ENCODE results near the gene CYP2F1.
"Not testable (repeated sequence)": the region's sequence is repeated elsewhere in the genome, so short reads cannot be mapped to it uniquely, and the experiment has no call there.

The CYP2F1 gene

GRCh38 chr19:41114132-41114531 is at the start of gene CYP2F1:
Gene CYP2F1, plus strand, starts transcription at chr19:41114432. Its CDS starts 1,757 bp downstream, at chr19:41116189.
- no peak for DNase-seq (ENCODE audit: low spot score)

- no peak for DNase-seq (ENCODE audit: low spot score)
Observed at GRCh38 chr19:41064974-41065569, 49.2 kb upstream of the CYP2F1 start.

- no peak for DNase-seq (ENCODE audit: low spot score)
Observed at GRCh38 chr19:41076286-41076685, 37.9 kb upstream of the CYP2F1 start.

- no peak for DNase-seq (ENCODE audit: low spot score)
Observed at GRCh38 chr19:41083516-41083915, 30.7 kb upstream of the CYP2F1 start.

GRCh38 chr19:41085748-41086415 is 28.4 kb upstream of the CYP2F1 start:
- DNase-seq (ENCODE audit: low spot score): no peak

- DNase-seq (ENCODE audit: low spot score): no peak
Observed at GRCh38 chr19:41088151-41088550, 26.1 kb upstream of the CYP2F1 start, which contains the start of gene CYP2A13. Gene CYP2A13, plus strand, starts transcription at chr19:41088451. Its CDS starts 21 bp downstream, at chr19:41088472.

GRCh38 chr19:41089959-41090358 is 24.3 kb upstream of the CYP2F1 start:
- DNase-seq (ENCODE audit: low spot score): no peak

GRCh38 chr19:41095703-41096102 is 18.5 kb upstream of the CYP2F1 start:
- no peak for DNase-seq (ENCODE audit: low spot score)

- no peak for DNase-seq (ENCODE audit: low spot score)
Observed at GRCh38 chr19:41096353-41096752, 17.9 kb upstream of the CYP2F1 start.

GRCh38 chr19:41097302-41097701 is 16.9 kb upstream of the CYP2F1 start:
- no peak for DNase-seq (ENCODE audit: low spot score)

GRCh38 chr19:41098762-41099161 is 15.5 kb upstream of the CYP2F1 start:
- no peak for DNase-seq (ENCODE audit: low spot score)

- DNase-seq (ENCODE audit: low spot score): not testable (repeated sequence)
Observed at GRCh38 chr19:41102210-41102609, 12.0 kb upstream of the CYP2F1 start.

GRCh38 chr19:41106177-41106576 is 8.1 kb upstream of the CYP2F1 start:
- no peak for DNase-seq (ENCODE audit: low spot score)

GRCh38 chr19:41111296-41111695 is 2.9 kb upstream of the CYP2F1 start:
- DNase-seq (ENCODE audit: low spot score): no peak

- no peak for DNase-seq (ENCODE audit: low spot score)
Observed at GRCh38 chr19:41111750-41112295, 2.4 kb upstream of the CYP2F1 start.

GRCh38 chr19:41112728-41113290 is 1.4 kb upstream of the CYP2F1 start:
- no peak for DNase-seq (ENCODE audit: low spot score)

GRCh38 chr19:41116261-41116660 is 2.0 kb downstream of the CYP2F1 start:
- DNase-seq (ENCODE audit: low spot score): no peak

- not testable (repeated sequence) for DNase-seq (ENCODE audit: low spot score)
Observed at GRCh38 chr19:41120929-41121911, 7.0 kb downstream of the CYP2F1 start.

GRCh38 chr19:41122846-41123245 is 8.6 kb downstream of the CYP2F1 start:
- DNase-seq (ENCODE audit: low spot score): not testable (repeated sequence)

GRCh38 chr19:41123716-41124294 is 9.6 kb downstream of the CYP2F1 start:
- DNase-seq (ENCODE audit: low spot score): no peak

GRCh38 chr19:41126765-41127203 is 12.6 kb downstream of the CYP2F1 start:
- not testable (repeated sequence) for DNase-seq (ENCODE audit: low spot score)
